CD4-positive, alpha-beta T cell treated with Interleukin-10 for 1 hour (primary cell): ENCODE data around the gene MAPK11.

Source experiments
- DNase-seq: peaks from one replicate; pipeline ENCODE4 v3.0.0-alpha.2; 2020

The MAPK11 gene

GRCh38 chr22:50221410-50222300, 48.5 kb downstream of the MAPK11 start:
- no peak for DNase-seq

GRCh38 chr22:50220603-50221409, 49.4 kb downstream of the MAPK11 start:
- DNase-seq, result no peak

DNA sequence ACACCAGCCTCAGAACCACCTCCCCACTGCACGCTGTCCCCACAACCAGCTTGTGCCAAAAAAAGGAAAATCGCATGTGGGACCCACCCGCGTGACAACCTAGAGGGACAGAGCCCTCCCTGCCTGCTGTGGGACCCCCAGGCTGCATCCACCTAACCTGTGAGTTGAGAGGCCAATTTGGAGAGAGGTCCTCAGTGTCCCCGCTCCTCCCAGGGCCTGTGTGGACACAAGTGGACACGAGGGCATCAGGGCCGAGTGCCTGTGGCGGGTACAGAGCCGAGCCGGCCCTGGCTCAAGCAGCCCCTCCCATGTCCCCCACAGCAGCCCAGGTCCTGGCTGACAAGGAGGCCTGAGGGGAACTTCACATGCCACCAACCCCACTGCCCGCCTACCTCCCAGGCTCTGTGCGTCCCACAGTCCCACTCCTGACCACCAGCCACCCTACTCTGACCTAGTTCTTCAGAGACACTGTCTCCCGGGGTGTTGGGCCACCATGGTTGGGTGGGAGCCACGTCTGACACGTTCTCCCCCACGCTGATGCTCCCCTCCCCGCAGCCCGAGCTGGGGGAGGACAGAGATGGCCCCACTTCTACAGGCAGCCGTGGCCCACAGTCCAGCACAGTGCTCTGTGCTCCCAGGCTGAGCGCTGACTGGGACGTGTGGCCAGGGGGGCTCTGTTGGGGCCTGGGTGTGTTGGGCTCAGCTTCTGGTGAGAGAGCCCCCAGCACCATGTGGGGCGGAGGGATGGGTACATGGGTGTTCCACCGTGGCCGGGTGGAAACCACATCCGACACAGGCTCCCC, 50.2 kb downstream of the MAPK11 start:
- no peak for DNase-seq

GRCh38 chr22:50218996-50219727, 51.0 kb downstream of the MAPK11 start:
- DNase-seq, result no peak

GRCh38 chr22:50218153-50218995, 51.8 kb downstream of the MAPK11 start:
- DNase-seq, result no peak

- no peak for DNase-seq
Observed at GRCh38 chr22:50217543-50218152, 52.5 kb downstream of the MAPK11 start.

GRCh38 chr22:50216684-50217520, 53.3 kb downstream of the MAPK11 start:
- DNase-seq, result no peak

DNA sequence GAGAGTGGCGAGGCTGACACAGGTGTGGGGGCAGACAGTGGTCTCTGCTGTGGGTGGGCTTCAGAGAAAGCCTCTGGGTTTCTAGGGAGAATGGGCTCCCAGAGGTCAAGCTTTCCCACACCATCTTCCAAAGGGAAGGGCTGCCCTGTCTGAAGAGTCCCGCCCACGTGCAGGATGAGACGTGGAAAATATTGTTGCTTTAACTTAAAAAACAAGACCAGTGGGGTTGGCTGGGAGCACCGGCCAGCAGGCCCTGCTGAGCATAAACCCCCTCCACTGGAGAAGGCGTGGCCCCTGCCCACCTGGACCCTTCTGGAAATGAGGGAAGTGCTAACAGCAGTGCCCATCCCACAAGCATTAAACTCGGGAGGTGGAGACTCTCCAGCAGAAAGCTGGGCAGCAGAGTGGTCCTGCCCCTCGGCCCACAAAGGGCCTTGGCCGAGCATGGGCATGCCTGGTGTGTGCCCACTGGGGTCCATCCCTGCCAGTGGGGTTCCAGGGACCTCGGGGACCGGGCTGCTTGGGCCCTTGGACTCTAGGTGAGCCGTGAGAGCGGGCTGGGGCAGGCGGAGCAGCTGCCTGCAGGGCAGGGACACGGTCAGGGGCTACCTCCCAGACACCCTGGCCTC, 54.0 kb downstream of the MAPK11 start:
- no peak for DNase-seq

DNA sequence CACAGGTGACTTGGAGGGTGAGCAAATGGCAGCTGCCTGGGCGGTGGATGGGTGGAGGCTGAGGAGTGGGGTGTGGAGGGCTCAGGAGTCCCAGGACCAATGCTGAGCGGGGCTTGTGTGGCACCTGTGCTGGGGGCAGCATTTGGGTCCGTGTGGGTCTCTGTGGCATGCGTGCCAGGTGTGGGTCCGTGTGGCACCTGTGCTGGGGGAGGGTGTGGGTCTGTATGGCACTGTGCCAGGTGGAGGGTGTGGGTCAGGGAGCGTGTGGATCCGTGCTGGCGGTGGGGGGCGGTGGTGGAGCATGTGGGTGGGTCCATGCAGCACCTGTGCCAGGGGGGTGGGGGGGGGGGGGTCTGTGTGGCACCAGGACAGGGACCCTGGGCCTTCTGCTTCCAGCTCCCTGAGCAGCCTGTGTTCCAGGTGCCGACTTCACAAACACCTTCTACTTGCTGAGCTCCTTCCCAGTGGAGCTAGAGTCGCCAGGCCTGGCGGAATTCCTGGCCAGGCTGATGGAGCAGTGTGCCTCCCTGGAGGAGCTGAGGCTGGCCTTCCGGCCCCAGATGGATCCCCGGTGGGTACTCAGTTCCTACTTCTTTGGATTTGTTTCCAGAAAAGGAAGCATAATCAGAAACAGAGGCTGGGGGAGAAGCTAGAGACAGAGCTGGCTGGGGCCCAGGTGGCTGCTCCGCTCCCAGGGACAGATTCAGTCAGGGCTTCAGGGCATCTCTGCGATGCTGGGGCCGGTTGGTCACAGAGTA, 54.7 kb downstream of the MAPK11 start:
- no peak for DNase-seq
